A204.1 (cell line): ENCODE measurements around the gene IL1RN.

Source experiments
- FAIRE-seq: peaks from 2 replicates; lab custom pipeline; 2012; peaks lifted over from hg19 to GRCh38; lab: Jason Lieb, UNC

Gene IL1RN

DNA sequence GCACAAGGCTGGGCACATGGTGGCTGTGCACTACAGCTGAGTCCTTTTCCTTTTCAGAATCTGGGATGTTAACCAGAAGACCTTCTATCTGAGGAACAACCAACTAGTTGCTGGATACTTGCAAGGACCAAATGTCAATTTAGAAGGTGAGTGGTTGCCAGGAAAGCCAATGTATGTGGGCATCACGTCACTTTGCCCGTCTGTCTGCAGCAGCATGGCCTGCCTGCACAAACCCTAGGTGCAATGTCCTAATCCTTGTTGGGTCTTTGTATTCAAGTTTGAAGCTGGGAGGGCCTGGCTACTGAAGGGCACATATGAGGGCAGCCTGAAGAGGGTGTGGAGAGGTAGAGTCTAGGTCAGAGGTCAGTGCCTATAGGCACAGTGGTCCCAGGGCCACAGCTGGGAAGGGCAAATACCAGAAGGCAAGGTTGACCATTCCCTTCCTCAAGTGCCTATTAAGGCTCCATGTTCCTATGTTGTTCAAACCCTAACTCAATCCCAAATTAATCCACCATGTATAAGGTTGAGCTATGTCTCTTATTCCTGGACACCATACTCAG, 2.2 kb downstream of the IL1RN start:
- no peak for FAIRE-seq

DNA sequence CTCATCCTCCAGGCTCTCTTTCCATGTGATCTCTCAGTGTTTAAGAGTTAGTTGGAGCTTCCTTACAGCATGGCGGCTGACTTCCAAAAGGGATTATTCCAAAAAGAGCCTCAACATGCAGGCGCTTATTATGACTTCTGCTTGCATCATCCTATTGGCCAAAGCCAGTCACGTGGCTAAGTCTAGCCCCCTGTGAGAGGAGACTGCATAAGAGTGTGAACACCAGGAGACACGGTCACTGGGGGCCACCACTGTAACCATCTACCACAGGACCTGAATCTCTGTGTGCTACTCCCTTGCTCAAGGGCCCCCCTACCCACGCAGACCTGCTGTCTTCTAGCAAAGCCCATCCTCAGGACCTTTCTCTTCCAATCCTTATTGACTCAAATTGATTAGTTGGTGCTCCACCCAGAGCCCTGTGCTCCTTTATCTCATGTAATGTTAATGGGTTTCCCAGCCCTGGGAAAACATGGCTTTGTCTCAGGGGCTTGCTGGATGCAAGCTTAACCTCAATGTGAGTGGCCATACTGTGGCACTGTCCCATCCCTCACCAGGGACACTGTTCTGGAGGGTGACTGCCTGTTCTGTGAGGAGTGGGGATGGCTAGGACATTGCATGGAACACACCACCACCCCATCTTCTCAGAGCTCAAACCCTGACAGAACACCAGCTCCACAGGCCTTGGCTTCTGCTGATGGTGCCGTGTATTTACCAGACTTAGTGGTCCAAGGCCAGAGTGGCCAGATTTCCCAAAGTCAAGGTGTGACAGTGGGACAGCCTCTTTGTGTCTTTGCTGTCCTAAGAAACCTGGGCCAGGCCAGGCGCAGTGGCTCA, 4.2 kb downstream of the IL1RN start:
- no peak for FAIRE-seq

DNA sequence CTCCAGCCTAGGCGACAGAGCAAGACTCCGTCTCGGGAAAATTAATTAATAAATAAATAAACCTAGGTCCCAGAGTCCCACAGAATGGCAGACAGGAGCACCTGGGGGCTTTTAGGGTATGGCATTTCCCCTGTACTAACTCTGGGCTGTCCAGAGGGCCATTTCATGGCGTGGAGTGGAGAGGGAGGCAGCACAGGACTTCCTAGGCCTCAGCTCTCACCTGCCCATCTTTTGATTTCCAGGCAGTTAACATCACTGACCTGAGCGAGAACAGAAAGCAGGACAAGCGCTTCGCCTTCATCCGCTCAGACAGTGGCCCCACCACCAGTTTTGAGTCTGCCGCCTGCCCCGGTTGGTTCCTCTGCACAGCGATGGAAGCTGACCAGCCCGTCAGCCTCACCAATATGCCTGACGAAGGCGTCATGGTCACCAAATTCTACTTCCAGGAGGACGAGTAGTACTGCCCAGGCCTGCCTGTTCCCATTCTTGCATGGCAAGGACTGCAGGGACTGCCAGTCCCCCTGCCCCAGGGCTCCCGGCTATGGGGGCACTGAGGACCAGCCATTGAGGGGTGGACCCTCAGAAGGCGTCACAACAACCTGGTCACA, 5.1 kb downstream of the IL1RN start:
- no peak for FAIRE-seq

DNA sequence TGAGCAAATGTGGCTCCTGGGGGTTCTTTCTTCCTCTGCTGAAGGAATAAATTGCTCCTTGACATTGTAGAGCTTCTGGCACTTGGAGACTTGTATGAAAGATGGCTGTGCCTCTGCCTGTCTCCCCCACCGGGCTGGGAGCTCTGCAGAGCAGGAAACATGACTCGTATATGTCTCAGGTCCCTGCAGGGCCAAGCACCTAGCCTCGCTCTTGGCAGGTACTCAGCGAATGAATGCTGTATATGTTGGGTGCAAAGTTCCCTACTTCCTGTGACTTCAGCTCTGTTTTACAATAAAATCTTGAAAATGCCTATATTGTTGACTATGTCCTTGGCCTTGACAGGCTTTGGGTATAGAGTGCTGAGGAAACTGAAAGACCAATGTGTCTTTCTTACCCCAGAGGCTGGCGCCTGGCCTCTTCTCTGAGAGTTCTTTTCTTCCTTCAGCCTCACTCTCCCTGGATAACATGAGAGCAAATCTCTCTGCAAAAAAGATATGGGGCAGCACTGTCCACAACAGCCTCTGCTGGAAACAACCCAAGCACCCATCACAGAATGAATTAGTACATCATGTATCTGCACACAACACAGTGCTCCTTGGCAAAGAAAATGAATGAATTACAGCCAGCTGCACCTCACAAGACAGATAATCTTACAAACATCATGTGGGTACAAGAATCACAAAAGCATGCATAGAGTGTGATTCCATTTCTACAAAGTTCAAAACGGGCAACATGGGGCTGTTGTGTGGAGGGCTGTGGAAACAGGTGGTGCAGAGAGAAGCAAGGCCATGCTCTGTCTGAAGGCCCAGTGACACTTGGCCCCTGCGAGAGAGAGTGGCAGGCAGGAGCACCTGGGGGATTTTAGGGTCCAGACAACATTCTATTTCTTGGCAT, 6.6 kb downstream of the IL1RN start:
- no peak for FAIRE-seq

DNA sequence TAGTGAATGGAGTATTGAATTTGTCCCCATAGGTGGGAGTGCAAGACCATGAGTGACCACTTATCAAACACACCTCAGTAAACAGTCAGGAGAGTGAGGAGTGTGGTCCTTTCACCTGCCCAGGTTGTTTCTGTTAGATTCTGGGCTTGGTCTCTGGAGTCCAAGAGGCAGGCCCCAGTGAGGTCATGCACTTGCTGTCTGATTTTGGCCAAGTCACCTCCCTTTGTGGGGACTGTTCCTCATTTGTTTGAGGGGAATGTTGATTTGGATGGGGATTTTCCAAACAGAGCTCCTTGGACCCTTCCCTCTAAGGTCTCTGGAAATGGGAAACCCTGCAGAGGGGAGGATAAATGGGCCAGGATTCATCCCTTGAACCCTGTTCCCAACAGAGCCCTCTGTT, 7.3 kb downstream of the IL1RN start:
- no peak for FAIRE-seq

DNA sequence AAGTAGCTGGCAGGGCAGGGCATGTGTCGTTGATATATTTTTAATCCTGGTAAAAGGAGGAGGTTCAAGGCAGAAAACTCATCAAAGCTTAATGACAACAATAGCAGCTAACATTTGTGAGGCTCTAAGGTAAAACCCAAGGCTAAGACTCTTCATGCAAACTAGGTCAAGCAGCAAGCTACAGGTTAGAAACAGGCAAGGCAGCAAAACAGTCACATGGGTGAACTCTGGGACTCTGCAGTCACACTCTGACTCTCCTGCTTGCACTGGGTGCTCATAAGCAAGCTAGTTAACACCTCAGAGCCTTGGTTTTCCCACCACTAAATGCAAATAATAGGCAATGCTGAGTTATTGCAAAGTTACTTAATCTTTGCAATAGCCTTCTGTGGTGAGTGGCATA, 7.9 kb downstream of the IL1RN start:
- no peak for FAIRE-seq

DNA sequence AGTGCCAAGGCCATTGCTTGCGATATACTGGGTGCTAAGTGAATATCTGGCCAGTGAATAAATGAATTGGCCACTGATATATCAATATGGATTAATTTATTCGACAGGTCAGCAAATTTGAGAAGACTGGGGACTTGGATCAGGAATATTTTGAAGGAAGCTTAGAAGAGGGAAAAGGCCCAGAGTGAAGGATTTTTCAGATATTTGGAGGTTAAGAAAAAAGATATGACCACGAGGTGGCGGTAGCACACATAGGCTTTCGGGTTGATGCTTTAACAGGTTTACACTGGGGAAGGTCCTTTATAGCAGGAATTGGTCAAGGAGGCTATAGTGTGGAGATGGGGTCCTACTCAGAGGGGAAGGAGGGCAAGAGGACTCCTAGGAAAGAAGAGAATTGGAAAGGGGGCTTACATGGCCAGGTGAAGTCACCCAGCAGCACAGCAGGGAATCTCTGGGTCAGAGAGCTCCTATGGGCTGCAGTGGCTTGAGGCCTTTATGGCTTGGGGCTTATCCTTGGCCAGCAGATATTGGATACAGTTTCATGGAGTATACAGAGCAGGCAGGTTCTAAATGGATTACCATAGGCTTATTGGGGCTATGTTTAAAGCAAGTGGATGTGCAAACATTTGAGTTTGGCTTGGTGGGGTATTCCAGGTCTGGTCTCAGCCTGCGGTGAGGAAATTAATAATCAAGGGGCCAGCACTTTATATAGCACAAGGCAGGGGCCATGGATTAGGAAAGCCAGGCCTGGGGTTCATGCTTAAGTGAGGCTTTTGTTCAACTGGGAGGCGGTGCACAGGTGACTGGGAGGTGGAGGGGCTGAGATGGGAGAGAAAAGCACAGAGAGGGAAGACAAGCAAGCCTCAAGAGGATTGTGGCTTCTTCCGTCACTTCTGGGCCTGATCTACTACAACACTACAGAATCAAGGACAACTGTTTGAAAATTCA, 9.7 kb downstream of the IL1RN start:
- peak; percentile 3 for FAIRE-seq

DNA sequence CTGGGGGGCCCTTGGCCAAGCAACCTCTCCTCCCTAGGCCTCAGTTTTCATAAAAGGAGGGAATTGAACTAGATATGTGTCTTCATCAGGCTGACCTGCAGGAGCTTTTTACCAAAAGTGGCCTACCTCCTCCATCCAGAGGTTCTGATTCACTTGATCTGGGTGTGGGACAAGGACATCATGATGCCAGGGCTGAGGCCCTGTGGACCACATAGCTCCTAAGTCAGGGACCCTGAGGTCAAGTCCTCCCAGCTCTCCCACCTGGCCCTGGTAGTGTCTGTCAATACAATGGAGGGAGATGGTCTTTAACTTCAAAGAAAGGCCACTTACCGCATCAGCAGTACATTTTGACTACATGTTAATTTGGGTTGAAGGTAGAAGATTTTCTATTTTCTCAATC, 10.4 kb downstream of the IL1RN start:
- FAIRE-seq: no peak

DNA sequence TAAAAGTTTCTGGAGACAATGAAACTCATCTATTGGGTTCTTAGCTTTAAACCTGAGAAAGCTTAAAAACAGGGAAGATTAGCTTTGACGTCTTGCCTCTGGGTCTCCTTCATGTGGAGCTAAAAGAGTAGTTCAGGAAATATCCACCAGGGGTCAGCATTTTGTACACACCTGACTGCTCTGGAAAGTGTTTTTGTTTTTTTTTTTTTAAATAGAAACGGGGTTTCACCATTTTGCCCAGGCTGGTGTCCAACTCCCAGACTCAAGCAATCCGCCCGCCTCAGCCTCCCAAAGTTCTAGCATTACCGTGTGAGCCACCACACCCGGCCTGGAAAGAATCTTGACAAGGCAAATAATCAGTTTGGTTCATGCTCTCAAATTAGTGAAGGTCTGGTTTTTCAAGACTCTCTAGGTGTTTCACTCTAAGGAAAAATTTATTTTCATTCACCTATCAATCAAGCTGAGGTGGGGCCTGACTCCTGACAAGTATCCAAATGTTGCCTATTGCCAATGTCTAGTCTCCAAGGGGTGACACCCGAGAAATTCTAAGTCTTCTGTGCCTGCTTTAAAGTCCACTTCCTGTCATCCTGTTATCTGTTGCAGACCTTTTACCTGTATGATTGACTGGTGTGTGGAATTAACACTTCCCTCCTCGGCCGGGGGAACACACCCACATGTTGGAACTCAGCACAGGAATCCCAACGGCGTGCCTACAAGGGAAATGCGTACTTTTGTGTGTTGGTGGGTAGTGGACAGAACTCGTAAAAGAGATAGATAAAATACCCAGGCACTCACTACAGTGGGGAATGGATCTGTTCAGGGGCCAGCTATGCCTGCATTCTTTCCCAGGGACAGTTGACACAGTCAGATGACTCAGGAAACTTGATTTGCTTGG, 11.3 kb downstream of the IL1RN start:
- FAIRE-seq: peak; percentile 62

DNA sequence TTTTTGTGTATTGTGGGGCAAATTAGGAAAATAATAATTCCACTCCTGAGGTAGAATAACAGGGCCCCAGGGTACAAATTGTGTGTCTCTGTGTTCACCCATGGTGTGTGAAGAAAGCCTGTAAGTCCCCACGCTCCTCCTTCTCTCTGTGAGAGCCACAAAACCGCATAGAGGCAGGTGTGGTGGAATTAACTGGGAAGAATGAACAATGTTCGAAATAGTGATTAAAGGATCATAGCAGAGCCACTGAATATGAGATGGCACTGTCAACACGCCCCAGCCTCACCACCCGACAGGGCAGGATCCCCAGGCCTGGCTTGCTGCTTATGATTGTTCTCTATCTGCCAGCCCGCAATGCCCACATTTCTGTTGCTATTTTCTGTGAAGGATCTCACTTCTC, 14.1 kb downstream of the IL1RN start:
- no peak for FAIRE-seq

DNA sequence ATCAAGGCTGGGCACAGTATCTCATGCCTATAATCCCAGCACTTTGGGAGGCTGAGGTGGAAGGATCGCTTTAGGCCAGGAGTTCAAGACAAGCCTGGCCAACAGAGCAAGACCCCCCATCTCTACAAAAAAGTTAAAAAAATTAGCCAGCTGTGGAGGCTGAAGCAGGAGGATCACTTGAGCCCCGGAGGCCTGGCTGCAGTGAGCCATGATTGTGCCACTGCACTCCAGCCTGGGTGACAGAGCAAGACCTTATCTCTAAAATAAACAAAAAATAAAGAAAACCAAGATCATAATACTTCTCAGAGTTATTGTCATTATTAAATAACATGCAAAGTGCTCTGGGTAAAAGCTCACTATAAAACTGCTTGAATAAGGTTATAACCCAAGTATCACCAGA, 14.9 kb downstream of the IL1RN start:
- FAIRE-seq: no peak

DNA sequence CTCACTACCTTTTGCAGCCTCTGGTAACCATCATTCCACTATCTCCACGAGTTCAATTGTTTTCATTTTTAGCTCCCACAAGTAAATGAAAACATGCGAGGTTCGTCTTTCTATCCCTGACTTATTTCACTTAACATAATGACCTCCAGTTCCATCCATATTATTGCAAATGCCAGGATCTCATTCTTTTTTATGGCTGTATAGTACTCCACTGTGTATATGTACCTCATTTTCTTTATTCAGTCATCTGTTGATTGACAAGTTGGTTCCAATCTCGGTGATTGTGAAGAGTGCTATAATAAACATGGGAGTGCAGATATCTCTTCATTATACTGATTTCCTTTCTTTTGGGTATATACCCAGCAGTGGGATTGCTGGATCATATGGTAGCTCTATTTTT, 16.9 kb downstream of the IL1RN start:
- no peak for FAIRE-seq

DNA sequence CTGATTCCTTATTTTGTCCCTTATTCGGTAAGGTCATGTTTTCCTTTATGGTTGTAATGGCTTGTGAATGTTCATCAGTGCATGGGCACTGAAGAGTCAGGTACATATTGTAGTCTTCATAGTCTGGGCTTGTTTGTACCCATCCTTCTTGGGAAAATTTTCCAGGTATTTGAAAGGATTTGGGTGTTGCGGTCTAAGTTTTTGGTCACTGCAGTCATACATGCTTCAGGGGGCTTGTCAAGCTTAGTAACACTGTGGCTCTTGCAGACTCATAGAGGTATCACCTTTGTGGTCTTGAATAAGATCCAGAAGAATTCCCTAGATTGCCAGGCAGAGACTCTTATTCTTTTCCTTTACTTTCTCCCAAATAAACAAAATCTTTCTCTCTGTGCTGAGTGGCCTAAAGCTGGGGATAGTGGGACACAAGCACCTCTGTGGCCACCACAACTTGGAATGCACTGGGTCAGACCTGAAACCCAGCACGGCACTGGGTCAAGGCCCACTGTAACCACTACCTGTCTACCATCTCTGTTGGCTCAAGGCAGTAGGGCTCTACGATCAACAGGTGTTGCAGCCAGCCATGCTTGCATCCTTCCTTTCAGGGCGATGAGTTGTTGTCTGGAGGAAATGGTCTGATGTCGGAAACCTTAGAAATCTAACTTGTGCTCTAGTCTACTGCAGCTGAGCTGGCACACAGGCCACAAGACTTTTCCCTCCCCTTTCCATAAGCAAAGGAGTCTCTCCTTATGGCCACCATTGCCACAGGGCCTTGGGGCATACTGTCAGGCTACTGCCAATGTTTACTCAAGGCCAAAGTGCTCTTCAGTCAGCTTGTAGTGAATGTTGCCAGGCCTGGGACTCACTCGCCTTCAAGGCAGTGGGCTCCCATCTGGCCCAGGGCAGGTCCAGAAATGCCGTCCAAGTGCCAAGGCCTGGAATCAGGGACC, 21.5 kb downstream of the IL1RN start:
- no peak for FAIRE-seq

DNA sequence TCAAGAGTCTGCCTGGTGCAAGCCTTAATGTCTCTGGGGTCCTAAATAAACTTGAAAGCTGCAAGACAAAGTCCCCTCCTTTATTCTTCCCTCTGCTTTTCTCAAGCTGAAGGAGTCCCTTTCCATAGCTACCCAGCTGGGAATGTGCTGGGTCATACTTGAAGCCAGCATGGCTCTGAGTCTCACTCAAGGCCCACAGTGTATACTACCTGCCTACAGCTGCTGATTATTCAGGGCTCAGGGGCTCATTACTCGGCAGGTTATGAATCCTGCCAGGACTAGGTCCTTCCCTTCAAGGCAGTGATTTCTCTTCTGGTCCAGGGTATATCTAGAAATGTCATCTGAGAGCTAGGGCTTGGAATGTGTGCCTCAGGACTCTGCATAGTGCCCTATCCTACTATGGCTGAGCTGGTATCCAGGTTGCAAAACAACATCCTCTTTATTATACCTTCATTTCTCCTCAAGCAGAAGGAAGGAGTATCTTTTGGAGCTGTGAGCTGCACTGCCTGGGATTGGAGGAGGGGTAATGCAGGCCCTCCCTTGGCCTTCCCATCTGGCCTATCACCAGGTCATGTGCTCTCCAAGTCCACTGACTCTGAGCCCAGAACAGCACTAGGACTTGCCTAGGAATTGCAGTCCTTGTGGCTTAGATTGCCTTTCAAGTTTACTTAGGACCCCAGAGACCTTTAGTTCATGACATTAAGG, 22.3 kb downstream of the IL1RN start:
- no peak for FAIRE-seq

DNA sequence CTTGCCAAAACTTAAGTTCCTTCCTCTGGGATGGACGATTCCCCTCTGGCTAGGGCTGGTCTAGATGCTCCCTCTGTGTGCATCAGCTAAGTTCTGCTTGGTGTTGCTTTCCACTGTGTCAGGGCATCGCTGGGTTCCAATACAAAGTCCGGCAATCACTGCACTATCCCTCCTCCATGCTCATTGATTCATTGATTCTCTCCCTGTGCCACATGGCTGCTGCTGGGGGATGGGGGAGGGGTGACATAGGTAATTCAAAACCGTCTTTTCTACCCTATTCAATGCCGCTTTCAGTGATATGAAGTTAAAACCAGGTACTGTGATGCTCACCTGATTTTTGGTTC, 22.8 kb downstream of the IL1RN start:
- FAIRE-seq: no peak

DNA sequence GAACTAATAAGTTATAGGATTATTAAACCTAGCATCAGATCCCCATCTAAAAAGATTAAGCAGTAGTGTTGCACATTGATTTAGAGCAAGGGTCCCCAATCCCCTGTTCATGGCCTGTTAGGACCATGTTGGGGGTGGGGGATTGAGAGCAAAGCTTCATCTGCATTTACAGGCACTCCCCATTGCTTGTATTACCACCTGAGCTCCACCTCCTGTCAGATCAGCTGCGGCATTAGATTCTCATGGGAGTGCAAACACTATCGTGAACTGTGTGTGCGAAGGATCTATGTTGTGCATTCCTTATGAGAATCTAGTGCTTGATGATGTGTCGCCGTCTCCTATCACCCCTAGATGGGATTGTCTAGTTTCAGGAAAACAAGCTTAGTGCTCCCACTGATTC, 27.9 kb downstream of the IL1RN start:
- no peak for FAIRE-seq

DNA sequence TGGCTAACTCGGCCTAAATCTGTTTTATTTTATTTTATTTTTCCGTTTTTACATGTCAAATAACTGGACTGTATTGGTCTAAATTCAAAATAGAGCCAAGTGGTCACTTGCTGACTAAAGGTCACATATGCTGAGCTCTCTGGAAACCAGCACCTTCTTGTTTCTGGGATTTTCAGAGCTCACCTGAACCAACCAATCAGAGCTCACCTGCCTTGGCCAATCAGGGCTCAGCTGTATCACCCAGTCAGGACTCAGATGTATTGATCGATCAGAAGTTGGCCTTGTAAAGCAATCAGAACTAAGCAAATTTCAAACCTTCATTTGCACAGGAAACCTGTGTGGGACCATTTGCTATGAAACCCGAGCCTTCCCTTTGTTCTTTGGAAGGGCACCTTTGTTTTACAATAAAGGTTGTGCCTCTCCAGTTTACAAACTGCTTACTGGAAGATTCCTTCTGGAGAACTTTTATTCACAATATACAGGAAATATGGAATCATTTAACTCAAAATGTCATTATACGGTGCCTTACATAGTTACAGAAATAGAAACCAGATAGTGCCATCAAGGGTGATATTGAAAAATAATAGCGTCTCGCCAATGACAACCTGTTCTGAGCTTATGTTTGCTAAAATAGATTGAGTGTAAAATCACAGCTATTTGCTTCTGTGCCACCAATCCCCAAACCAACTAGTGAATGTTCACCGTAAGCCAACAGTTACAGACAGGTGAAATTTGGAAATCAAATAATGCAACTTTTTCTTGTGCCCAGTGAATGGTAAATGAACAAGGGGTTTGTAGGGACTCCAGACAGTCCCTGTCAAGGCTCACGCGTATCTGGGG, 29.1 kb downstream of the IL1RN start:
- FAIRE-seq: no peak
